ENCODE measurements around the gene PPP2R3B.
"Not testable (repeated sequence)": the region's sequence is repeated elsewhere in the genome, so short reads cannot be mapped to it uniquely, and the experiment has no call there.

PPP2R3B gene

DNA sequence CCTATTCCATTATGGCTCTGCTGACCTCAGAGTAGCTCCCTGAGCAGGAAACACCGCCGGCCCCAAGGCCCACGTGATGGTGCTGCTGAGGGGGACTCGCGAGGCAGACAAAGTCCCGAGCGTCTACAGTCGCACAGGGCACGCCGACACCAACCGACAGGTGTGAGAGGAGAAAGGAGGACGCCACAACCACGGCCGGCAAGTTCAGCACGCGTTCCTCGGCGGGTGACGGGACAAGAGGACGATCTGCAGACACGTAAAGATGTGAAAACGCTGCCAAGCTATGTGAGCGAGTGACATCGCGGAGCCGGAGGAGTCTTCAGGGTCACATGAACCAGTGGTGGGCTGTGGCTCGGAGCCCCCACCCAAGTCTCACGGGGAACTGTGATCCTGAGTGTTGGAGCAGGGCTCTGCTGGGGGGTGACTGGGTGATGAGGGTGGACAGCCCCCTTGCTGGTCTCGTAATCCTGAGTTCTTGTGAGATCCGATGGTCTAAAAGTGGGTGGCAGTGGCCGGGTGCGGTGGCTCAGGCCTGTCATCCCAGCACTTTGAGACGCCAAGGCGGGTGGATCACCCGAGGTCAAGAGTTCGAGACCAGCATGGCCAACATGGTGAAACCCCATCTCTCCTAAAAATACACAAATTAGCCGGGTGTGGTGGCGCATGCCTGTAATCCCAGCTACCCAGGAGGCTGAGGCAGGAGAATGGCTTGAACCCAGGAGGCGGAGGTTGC is 34.0 kb downstream of the PPP2R3B start:
- no peak for DNase-seq

DNA sequence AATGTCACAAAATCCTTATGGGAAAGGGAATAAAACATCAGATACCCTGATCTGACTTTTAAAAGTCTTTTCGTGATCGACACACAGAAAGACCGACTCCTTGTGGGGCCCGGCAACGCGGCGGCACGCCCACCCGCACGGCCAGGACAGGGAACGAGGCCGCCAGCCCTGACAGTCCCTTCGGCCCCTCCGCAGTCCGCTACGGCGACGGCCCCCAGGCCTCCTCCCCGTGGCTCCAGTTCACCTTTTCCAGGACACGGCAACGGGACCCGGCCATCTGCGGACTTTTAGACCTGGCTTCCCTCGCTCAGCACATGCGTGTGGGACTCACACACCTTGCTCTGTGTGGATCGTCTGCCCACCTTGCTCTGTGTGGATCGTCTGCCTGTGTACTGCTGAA is 34.5 kb downstream of the PPP2R3B start:
- DNase-seq = no peak

DNA sequence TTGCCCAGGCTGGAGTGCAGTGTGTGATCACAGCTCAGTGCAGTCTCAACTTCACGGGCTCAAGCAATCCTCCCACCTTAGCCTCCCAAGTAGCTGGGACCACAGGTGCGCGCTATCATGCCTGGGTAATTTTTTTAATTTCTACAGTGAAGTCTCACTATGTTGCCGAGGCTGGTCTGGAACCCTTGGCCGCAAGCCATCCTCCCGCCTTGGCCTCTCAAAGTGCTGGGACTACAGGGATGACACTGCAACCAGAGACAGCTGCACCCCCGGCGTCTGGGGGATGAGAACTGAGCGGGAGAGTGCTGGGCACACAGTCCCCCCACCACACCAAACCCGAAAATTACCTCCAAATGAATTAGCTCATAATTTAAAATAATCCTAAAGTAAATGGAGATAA is 35.0 kb downstream of the PPP2R3B start:
- no peak for DNase-seq

DNA sequence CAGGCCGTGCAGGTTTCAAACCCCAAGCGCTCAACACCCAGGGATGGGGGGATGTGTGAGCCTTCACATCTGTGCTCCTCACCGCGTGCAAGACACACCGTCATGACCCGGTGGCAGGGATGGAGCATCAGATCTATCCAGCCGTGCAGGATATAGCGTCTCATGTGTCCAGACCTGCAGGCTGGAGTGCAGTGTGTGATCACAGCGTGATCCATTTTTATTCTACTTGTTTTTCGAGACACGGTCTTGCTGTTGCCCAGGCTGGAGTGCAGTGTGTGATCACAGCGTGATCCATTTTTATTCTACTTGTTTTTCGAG is 35.4 kb downstream of the PPP2R3B start:
- DNase-seq = not testable (repeated sequence)

DNA sequence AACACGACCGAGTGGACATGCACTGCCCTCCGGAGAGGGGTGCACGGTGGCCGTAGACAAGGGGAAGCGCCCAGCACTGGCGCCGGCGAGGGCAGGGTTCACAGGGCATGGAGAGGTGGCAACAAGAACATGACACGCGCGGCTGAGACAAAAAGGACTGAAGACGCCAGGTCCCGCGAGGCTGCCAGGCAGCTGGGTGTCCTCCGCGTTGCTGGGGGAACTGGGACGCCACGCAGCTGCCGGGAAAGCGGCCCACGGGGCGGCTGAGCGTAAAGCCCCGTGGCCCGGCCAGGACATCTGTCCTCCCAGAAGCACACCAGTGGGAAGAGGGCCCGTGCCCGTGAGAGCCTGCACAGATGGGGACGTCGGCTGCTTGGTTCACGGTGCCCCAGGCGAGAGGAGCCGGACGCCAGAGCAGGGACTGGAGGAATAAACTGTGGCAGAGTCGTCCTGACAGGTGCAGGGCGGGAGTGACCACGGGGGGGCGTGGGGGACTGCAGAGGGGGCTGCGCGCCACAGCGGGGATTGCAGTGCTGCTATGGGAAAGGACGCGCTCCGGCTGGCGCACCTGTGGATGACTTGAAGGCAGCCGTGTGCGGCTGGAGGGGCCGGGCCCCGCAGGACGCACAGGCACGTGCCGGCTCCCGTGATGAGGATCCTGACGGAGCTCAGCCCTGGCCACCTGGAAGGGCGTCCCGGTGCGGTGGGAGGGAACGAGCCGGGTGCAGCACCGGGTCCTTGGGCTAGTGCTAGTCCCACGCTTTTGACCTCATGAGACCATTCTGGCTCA is 36.0 kb downstream of the PPP2R3B start:
- DNase-seq = no peak

DNA sequence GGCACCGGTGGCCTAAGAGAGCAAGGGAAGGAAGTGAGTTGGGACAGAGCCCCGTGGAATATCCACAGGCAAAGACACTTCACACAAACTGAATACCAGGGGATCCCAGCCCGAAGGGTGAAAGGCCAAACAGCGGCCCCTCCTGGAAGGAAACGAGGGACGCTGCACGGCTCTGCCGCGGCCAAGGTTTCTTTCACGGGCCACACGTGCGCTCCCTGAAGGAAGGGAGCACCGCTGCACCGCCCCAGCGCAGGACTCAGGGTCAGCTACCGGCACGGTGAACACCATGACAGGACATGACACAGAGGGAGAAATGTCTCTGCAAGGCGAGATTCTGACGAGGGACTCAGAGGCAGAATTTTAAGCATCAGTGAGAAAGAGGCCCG is 36.6 kb downstream of the PPP2R3B start:
- DNase-seq = no peak

DNA sequence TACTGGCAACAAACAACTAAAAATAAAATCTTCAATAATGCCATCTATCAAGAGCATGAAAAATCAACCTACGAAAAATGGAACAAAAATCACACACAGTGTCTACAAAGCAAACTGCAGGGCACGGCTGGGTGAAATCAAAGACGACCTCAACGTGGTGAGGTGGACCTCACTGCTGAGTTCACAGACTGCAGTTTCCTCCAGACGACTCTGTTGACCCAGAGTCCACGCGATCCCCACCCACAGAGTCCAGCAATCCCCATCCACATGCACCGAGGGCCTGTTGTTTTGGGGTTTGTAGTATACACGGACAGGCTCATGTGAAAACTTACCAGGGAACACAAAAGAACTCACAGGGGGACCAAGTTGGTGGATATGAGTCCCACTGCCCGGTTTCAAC is 37.0 kb downstream of the PPP2R3B start:
- DNase-seq = no peak

DNA sequence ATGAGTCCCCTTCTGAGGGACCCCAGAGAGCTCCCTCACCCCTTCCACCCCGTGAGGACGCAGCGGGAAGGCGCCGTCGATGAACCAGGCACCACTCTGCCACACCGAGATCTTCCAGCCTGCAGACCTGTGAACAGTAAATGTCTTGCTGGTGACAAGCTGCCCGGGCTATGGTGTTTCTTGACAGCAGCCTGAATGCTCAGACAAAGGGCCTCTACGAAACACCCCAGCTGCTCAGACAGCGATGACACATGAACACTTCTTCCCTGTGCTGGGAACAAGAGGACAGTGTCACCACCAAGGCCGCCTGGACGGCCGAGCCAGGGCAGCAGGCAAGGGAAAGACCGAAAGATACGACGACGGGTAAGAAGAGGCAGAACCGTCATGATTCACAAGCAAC is 37.5 kb downstream of the PPP2R3B start:
- DNase-seq = no peak

DNA sequence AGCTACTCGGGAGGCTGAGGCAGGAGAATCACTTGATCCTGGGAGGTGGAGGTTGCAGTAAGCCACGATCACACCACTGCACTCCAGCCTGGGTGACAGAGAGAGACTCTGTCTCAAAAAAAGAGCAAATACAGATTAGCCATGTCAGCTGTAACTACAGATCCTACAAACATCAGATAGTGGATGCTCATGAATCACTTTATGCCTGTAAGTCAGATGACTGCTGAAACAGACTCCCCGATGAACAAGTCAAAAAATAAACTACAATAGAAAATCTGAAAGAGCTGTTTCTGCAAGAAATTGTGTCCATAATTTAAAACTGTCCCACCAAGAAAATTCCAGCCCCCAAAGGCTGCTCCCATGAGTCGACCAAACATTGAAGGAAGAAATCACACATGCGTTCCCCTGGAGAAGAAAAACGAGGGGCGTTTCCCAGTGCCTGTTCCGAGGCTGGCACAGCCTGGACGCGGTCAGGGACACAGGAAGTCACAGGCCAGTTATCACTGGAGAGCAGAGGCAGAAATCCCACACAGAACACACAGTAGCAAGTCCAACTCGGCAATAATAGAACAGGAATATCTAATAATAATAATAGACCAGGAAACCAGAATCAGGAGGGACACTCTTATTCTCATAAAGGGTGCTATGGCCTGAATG is 38.1 kb downstream of the PPP2R3B start:
- DNase-seq = no peak

DNA sequence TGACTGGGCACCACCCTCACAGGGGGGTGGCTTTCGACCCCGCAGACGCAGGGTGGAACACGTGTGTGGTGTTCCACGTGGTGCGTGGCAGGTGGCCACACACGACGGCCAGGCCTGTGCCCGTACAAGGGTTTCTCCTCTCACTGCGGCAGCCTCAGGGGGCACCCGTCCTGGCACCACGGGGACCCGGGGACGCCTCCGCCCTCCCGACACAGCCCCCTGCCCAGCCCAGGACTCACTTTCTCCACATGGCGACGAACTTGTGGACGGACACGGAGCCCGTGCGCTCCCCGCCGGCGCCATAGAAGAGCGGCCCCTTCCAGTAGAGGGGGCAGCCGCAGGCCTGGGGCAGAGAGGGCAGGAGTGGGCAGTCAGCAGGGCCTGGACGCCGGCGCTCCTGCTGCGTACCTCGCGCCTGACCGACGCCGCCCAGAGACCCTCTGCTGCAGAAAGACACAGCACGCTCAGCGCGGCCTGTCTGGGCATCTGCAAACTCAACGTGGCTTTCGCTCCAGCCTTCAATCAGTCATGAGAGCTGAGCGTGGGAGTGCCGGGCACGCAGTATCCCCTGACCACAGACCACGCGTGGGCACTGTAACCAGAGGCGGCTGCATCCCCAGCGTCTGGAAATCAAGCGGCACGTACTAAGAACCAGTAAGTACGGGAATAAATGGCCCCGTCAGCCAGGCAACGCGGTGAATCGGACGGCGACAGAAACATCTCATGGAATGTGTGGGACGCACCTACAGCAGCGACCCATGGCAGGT is 39.2 kb downstream of the PPP2R3B start:
- DNase-seq = no peak

DNA sequence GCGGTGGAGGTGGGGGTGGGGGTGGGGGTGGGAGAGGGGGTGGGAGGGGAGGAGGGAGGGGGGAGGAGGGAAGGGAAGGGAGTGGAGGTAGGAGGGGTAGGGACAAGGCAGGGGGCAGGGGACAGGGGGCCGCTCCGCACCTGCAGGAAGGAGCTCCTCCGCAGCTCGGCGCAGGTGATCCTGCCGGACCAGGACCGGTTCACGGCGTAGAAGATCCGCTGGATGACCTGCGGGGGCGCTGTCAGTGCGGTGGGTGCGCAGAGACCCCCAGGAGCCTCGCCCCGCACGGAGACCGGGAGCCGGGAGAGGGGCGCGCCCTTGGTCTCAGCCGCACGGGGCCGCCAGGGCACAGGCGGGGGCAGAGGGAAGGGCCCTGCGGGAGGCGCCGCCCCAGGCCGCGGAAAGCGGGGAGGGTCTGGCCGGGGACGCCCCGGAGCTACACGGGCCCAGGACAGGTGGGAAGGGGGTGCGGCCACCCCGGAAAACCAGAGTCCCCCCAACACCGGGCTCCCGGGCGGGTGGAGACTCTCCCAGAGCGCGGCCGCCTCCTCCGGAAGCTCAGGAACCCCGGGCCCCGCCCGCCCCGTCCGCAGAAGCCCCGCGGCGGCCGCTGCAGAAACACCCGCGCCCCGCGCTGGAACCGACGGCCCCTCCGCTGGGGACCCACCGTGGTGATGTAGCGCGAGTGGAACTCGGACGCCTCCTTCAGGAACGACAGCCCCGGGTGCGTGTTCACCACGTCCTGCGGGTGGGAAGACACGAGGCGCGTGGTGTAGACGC is 40.5 kb downstream of the PPP2R3B start:
- DNase-seq = no peak

DNA sequence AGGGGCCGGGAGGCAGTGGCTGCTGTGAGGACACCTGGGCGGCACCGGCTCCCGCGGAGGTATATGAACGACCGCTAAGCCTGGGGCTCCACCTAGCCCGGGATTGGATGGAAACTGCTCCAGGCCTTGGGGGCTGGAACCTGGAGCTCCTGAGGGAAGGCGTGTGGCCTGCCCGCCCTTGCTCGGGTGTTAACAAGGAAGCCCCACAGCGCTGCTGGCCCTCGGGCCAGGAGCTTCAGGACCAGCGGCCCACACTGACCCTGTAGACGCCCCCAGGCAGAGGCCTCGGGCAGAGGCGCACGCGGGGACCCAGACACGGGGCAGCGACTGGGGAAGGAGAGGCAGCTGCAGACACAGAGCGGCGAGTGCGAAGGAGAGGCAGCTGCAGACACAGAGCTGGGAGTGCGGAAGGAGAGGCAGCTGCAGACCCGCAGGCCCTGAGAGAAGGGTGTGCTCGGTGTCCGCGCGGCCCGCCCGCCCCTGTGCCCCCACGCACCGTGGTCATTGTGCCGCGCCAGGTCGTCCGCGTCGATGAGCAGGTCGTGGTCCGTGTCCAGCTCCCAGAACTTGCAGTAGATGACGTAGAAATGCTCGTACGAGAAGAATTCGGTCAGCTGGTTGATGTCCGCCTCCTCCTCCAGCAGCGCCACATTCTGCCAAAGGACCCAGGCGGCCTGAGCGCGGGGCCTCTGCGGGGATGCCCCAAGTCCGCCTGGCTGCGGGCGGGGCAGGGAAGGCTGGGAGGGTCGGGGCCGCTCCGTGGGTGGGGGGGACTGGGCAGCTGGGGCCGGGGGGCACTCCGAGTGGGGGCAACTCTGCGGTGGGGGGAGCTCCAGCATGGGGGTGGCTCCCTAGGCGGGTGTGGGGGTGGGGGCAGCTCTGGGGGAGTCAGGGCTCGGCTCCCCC is 41.4 kb downstream of the PPP2R3B start:
- no peak for DNase-seq

DNA sequence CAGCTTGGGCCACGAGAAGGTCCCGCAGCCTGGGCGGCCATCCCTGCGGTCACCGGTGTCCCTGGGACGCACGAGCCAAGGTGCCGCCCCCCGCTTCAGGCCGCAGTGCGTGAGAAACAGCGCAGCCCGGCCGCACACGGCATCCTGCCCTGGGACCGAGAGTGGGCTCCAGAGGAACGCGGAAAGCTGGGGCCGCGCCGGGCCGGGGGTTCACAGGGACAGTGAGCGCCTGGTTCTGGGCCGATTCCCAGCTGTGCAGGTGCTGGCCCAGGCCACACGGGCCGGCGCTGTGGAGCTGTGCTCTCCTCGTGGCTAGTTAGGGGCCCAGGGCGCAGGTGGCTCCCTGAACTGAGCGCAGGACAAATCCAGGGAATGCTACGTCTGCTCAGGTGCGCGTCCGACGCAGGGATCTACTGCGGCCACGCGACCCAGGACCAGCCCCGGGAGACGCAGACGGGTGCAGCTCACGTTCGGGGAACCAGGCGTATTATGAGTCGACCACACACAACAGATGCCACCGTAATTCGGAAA is 42.3 kb downstream of the PPP2R3B start:
- no peak for DNase-seq

DNA sequence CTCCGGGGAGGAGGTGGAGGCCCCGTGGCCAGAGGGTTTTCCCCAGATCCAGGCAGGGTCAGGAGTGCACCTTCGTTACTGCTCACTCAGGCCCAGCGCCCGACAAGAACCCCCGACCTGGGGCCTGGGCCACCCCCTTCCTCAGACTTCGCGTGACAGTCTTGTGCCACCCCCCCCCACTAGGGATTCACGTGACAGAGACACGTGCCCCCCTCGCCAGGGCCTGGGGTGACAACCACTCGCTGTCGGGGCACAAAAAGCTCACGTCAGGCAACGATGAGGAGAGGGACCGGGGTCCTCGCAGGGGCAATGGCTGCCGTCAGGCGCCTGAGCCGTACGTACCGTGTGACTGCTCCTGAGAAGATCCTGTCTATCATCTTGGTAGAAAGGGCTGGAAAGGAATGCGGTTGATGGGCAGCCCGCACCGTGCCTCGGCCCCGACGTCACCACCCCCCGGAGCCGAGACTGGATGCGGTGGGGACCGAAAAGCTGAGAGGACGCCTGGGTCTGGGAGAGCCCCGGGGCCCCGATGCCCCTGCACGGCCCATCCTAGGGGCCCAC is 45.1 kb downstream of the PPP2R3B start:
- DNase-seq = no peak

DNA sequence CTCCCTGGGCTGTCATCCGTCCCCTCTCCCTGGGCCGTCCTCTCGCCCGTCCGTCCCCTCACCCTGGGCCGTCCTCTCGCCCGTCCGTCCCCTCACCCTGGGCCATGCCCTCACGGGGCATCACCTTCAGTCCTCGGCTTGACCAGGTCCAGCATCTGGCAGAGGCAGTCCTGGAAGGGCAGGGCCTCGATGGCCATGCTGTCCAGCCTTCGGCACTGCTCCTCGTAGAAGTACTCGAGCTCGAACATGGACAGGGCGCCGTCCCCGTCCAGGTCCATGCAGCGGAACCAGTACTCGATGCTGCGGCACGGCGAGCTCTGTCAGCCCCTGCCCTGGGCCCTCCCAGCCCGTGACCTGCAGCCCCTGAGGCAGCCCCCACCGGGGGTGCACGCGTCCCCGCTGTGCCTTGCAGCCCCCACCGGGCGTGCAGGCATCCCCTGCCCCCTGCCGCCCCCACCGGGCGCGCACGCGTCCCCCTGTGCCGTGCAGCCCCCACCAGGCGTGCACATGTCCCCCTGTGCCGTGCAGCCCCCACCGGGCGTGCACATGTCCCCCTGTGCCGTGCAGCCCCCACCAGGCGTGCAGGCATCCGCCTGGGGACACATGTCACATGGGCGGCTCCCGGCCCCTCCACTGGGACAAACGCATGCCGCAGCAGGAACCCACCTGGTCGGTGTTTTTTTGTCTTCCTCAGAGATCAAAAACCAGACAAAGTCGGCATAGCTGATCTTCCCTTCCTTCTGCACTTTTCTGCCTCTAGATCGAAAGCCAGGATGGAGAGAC is 45.9 kb downstream of the PPP2R3B start:
- DNase-seq = no peak

DNA sequence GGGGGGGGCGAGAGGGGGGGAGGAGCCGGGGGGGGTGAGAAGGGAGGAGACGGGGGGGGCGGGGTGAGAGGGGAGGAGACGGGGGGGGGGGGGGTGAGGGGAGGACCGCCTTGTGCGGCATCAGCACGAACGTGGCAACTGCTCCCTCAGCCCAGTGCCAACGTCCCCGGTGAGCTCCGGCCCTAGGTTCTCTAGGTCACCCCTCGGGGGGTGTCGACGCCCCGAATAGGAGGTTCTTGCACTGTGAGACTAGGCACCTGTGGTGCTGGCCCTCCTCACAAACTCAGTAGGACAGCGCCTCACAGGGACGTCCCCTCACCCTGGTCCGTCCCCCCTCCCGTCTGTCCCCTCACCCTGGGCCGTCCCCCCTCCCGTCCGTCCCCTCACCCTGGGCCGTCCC is 46.6 kb downstream of the PPP2R3B start:
- DNase-seq = no peak

DNA sequence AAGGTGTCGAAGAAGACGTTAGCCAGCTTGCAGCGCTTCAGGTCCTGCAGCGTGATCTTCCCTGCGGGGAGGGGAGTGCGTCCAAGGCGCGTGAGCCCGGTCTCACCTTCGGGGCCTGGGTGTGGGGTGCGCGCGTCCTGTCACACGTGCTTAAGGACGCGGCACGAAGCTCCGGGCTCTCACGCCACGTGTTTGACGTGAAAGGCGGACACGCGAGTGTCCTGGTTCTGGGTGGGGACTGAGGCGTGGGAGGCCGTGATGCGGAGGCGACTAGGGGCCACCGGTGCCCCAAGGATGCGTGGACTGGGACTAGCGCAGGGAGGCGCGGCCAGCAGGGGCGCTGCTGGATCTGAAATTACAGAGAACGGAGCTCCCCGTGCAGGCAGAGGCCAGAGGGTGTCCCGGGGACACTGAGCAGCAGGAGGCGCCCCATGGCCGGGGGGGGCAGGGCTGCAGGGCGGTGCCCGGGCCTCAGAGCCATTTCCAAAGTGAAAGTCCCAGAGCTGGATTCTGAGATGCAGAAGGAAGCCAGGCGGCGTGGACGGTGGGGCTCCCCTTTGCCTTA is 47.8 kb downstream of the PPP2R3B start:
- DNase-seq = no peak

DNA sequence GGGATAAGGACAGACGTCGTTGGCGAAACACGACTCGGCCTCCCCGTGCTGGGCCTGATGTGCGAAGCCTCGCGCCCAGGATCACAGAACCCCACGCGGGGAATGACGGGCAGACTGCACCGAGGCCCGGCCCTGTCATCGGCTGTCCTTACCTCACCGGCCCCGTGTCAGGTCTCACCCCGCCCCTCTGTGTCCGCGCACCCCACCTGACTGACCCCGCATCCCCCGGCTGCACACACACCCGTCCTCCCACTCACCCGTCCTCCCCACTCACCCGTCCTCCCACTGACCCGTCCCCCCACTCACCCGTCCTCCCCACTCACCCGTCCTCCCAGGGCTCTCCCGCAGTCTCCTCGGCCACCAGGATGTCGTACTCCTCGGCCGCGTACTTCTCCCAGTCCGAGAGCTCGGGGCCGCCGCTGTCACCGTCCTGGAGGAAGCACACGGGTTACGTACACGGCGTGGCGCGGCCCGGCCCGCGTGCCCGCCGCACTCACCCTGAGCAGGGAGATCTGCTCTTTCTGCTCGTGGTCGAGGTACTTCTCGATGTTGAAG is 48.3 kb downstream of the PPP2R3B start:
- DNase-seq = no peak

DNA sequence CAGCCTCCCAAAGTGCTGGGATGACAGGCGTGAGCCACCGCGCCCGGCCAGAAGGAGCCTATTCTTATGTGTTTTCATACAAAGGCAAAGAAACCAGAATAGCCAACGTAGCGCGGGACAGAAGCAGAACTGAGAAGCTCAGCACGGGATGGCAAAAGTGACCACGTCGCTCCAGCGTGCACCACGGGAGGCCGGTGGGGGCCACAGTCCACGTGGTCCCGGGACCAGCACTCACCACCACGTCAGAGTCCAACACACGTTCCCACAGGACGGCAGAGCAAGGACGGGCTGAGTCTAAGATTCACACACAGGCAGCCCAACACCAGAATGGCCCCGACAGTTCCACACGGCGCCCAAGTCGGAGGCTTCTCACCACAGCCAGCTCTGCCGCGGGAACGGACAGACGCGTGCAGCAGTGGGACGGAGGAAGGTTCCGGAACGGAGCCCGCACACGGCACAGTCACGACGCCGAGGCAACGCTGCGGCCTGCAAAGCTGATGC is 49.3 kb downstream of the PPP2R3B start:
- no peak for DNase-seq

Measured in right forelimb (tissue), 1 donor.